DOHH2 (cell line): ENCODE data around the gene ADAMTS2.

Experiments used
- CTCF ChIP-seq: fragments of 200-600 bp; sonication (generic); IDR thresholded peaks from one replicate; pipeline ENCODE4 v1.5.1; 2014; ENCODE audit warnings: antibody characterized with exemption, mild to moderate bottlenecking, low read depth, low read length; ENCODE audit not compliant: poor library complexity, severe bottlenecking
- EZH2phosphoT487 ChIP-seq: fragments of 200-600 bp; sonication (generic); IDR thresholded peaks from 2 replicates; pipeline ENCODE4 v1.6.1; 2017; ENCODE audit warnings: borderline replicate concordance, mild to moderate bottlenecking, antibody characterized with exemption, low read length, moderate library complexity, mixed read lengths

GRCh38 chr5:179125789-179126505 lies 219.3 kb downstream of the ADAMTS2 start:
- TF ChIP-seq CTCF: no peak
- no peak for TF ChIP-seq EZH2phosphoT487
